Panc1 (cell line): ENCODE results near the gene USP49. TPM values are rescaled to one million over a fixed set of nuclear protein-coding genes. Genes with fewer than 3 reads are reported as not detected.
A peak's percentile ranks its signal among the peaks of the same experiment; 100 is the strongest.

Experiments
- ATAC-seq: fragments of 200-7000 bp; cut with Tn5 transposase; 2 replicates; pipeline ENCODE4 v1.9.1; 2020; ENCODE audit warnings: mild to moderate bottlenecking, moderate library complexity
- BruUV-seq: library from RNA; stranded (reverse); fragments of 400-500 nt; replicated peaks from 2 replicates; lab custom pipeline; 2021; lab: Mats Ljungman, UMichigan
- CTCF ChIA-PET: fragments of 300-600 bp; sonication (Branson Sonifier 250); formaldehyde crosslinking; loops from one replicate; lab custom pipeline; 2022; ENCODE audit warnings: antibody characterized with exemption; lab: Charles Lee
- POLR2A ChIA-PET: fragments of 300-600 bp; sonication (Branson Sonifier 250); formaldehyde crosslinking; loops from one replicate; lab custom pipeline; 2022; ENCODE audit warnings: antibody characterized with exemption; lab: Charles Lee
- DNase-seq: peaks from one replicate; pipeline ENCODE4 v3.0.0-alpha.2; 2010; ENCODE audit warnings: low read depth, low spot score
- H3K27ac ChIP-seq: 2 replicates; pipeline ENCODE4 v1.5.1; 2011; ENCODE audit warnings: mild to moderate bottlenecking, low read length, inconsistent platforms
- H3K27me3 ChIP-seq: fragments of 200-500 bp; sonication (Bioruptor generic); 2 replicates; pipeline ENCODE4 v1.6.0; 2014; ENCODE audit warnings: low read length, inconsistent platforms; ENCODE audit not compliant: control insufficient read depth, insufficient read depth
- H3K36me3 ChIP-seq: fragments of 200-500 bp; sonication (Bioruptor generic); 2 replicates; pipeline ENCODE4 v1.5.1; 2014; ENCODE audit warnings: inconsistent platforms, mild to moderate bottlenecking, low read length, moderate library complexity; ENCODE audit not compliant: control insufficient read depth, insufficient read depth
- H3K4me1 ChIP-seq: 2 replicates; pipeline ENCODE4 v1.5.1; 2011; ENCODE audit warnings: inconsistent platforms, mild to moderate bottlenecking, low read length, moderate library complexity; ENCODE audit not compliant: control insufficient read depth, insufficient read depth
- H3K4me3 ChIP-seq, 2 experiments: 2 replicates each; pipeline ENCODE4 v1.5.1; 2011 to 2012; ENCODE audit warnings: low read depth in 2 of 2, low read length in 2 of 2, mild to moderate bottlenecking in 2 of 2, inconsistent platforms in 1 of 2, moderate library complexity in 1 of 2
- H3K9me3 ChIP-seq: fragments of 200-500 bp; sonication (Bioruptor generic); 2 replicates; pipeline ENCODE4 v1.5.1; 2014; ENCODE audit warnings: low read depth, mild to moderate bottlenecking, inconsistent platforms, low read length, moderate library complexity; ENCODE audit not compliant: control insufficient read depth, insufficient read depth
- POLR2AphosphoS5 ChIP-seq: IDR thresholded peaks from 2 replicates; pipeline ENCODE4 v1.6.1; 2012; ENCODE audit warnings: mild to moderate bottlenecking, low read depth, low read length, moderate library complexity
- SIN3A ChIP-seq: IDR thresholded peaks from 2 replicates; pipeline ENCODE4 v1.6.1; 2012; ENCODE audit warnings: low read depth, mild to moderate bottlenecking, low read length, moderate library complexity, borderline replicate concordance; ENCODE audit not compliant: insufficient read depth
- TCF7L2 ChIP-seq: IDR thresholded peaks from 2 replicates; pipeline ENCODE4 v1.6.1; 2011; ENCODE audit warnings: mild to moderate bottlenecking, low read depth, low read length, inconsistent platforms
- in situ Hi-C: cut with HindIII; loops from 2 replicates; pipeline ENCODE4 v1.10.0; 2016; ENCODE audit warnings: low sequenced_read_pairs, low pct_unique_long_range_greater_than_20kb
- intact Hi-C: fragments of 100-400 bp; cut with micrococcal nuclease; formaldehyde crosslinking; loops from one replicate; pipeline ENCODE4 v1.10.0; 2022; ENCODE audit not compliant: unreplicated experiment
- total RNA-seq: library from RNA; stranded (reverse); gene quantifications from one replicate; pipeline ENCODE4 v1.2.1, GENCODE V29; 2021; ENCODE audit not compliant: unreplicated experiment
- TF ChIP-seq, protein P1 (sequence below): fragments of 450-650 bp; IDR thresholded peaks from 2 replicates; pipeline ENCODE4 v1.5.1; 2017; ENCODE audit warnings: mild to moderate bottlenecking
- TF ChIP-seq, protein P2 (sequence below), 2 experiments: IDR thresholded peaks; 2 replicates each; pipeline ENCODE4 v1.6.1; 2011 to 2012; ENCODE audit warnings: low read depth in 2 of 2, control low read depth in 1 of 2, low read length in 1 of 2, mild to moderate bottlenecking in 1 of 2, moderate library complexity in 1 of 2; ENCODE audit not compliant: insufficient read depth in 1 of 2

The USP49 gene
- total RNA-seq, 1 experiment from 2014 or later, result 5.4 TPM

DNA sequence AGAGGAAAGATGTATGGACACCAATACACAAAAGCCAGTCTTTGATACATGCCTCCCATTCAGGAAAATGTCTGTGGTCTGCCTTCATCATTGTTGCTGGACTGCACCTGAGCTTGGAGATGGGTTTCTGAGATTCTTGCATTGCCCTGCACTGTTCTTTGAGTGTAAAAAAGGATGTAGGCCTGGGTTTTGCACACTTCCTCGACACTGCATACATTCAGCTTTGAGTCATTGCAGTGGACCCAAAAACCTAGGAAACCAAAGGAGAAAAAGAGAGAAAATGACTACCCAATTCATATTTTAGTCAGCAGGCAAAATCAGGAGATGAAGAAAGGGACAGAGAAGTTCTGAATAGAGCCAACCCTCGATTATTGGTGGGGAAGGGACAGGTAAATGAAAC lies 98.7 kb downstream of the USP49 start:
- Histone ChIP-seq H3K4me1 (no peaks in the 10 kb centered on the region), H3K9me3 (no peaks in the 10 kb centered on the region), H3K27ac (no peak overlapping the region), H3K4me3 (no peak overlapping the region), H3K27me3 (no peaks in the 10 kb centered on the region), H3K36me3 (peaks cover 4% of the 10 kb centered on the region)
- in situ Hi-C loops, result no loop called here
- DNase-seq, result no peak
- TF ChIP-seq, protein P1, sequence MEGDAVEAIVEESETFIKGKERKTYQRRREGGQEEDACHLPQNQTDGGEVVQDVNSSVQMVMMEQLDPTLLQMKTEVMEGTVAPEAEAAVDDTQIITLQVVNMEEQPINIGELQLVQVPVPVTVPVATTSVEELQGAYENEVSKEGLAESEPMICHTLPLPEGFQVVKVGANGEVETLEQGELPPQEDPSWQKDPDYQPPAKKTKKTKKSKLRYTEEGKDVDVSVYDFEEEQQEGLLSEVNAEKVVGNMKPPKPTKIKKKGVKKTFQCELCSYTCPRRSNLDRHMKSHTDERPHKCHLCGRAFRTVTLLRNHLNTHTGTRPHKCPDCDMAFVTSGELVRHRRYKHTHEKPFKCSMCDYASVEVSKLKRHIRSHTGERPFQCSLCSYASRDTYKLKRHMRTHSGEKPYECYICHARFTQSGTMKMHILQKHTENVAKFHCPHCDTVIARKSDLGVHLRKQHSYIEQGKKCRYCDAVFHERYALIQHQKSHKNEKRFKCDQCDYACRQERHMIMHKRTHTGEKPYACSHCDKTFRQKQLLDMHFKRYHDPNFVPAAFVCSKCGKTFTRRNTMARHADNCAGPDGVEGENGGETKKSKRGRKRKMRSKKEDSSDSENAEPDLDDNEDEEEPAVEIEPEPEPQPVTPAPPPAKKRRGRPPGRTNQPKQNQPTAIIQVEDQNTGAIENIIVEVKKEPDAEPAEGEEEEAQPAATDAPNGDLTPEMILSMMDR, result no peak
- TF ChIP-seq TCF7L2 (no peak), POLR2AphosphoS5 (no peak), SIN3A (no peak)
- TF ChIP-seq, protein P2, sequence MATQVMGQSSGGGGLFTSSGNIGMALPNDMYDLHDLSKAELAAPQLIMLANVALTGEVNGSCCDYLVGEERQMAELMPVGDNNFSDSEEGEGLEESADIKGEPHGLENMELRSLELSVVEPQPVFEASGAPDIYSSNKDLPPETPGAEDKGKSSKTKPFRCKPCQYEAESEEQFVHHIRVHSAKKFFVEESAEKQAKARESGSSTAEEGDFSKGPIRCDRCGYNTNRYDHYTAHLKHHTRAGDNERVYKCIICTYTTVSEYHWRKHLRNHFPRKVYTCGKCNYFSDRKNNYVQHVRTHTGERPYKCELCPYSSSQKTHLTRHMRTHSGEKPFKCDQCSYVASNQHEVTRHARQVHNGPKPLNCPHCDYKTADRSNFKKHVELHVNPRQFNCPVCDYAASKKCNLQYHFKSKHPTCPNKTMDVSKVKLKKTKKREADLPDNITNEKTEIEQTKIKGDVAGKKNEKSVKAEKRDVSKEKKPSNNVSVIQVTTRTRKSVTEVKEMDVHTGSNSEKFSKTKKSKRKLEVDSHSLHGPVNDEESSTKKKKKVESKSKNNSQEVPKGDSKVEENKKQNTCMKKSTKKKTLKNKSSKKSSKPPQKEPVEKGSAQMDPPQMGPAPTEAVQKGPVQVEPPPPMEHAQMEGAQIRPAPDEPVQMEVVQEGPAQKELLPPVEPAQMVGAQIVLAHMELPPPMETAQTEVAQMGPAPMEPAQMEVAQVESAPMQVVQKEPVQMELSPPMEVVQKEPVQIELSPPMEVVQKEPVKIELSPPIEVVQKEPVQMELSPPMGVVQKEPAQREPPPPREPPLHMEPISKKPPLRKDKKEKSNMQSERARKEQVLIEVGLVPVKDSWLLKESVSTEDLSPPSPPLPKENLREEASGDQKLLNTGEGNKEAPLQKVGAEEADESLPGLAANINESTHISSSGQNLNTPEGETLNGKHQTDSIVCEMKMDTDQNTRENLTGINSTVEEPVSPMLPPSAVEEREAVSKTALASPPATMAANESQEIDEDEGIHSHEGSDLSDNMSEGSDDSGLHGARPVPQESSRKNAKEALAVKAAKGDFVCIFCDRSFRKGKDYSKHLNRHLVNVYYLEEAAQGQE (IDR thresholded peaks at IDR 0.05; ENCODE audit: insufficient read depth in 1 of 2, low read depth in 2 of 2, low read length in 1 of 2), result no peak
- no peak for ATAC-seq
- ChIA-PET CTCF (no interaction called here), POLR2A (no interaction called here)
- intact Hi-C loops, result no loop called here
- BruUV-seq, result no TSS peak

DNA sequence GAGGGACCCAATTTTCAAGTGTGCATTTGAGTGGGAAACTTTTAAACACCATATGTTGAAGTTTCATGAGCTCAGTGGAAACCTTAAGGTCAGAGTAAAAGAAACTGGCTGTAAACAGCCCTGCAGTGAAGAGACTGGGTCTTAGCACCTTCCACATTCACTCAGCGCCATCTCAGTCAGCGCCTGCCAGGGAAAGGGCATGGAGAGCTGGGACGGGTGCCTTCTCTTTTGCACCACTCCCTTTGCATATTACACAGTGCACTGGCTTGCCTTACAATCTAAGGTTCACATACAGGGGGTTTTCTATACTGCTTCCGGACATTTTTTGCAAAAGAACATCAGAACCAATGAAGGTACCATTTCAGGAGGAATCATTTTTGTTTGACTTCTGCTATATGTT lies 103.2 kb downstream of the USP49 start:
- DNase-seq (no peak), ATAC-seq (no peak)
- peaks cover 4% of the 10 kb centered on the region; the same call in 1 of the 2 replicates for H3K4me1 ChIP-seq
- no peak overlapping the region for H3K4me3 ChIP-seq
- intact Hi-C loops (no loop called here), in situ Hi-C loops (no loop called here)
- H3K27ac ChIP-seq, result no peak overlapping the region
- TF ChIP-seq POLR2AphosphoS5 (0 out of 2 replicates have a peak, but pooled peaks have one; percentile 7), SIN3A (no peak)
- peaks cover 20% of the 10 kb centered on the region for H3K36me3 ChIP-seq
- H3K9me3 ChIP-seq, result no peaks in the 10 kb centered on the region
- no TSS peak for BruUV-seq
- CTCF ChIA-PET, result no interaction called here
- POLR2A ChIA-PET, result interaction anchor here (0.6 kb wide), 2 partner anchors 261 to 266 kb away, joined by 10 to 11 read pairs; no protein-coding TSS in a partner anchor
- no peaks in the 10 kb centered on the region for H3K27me3 ChIP-seq

DNA sequence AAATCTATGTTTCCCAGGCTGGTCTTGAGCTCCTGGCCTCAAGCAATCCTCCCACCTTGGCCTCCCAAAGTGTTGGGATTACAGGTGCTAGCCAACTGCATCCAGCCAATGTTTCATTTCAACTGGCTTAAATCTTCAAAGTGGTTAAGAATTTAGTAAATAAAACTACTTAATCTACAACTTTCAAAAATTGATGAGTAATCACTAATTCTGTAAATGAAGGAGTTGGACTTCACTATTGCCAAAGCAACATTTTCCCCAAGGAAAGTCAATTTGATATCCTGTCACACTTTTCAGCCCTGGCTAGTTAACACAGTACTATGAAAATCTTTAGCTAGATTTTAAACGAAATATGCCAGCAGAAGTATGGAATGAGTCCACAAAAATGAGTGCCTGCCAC lies 103.9 kb downstream of the USP49 start:
- no TSS peak for BruUV-seq
- Histone ChIP-seq H3K4me3 (no peak overlapping the region), H3K27me3 (no peaks in the 10 kb centered on the region), H3K9me3 (no peaks in the 10 kb centered on the region), H3K4me1 (peaks cover 4% of the 10 kb centered on the region; the same call in 1 of the 2 replicates), H3K27ac (no peak overlapping the region), H3K36me3 (peaks cover 20% of the 10 kb centered on the region)
- ChIA-PET CTCF (no interaction called here), POLR2A (interaction anchor here (0.6 kb wide), 3 partner anchors 109 to 265 kb away, joined by 6 to 11 read pairs (median 10); no protein-coding TSS in a partner anchor)
- ATAC-seq (no peak), DNase-seq (no peak)
- intact Hi-C loops (no loop called here), in situ Hi-C loops (no loop called here)
- TF ChIP-seq, protein P1, result no peak
- TF ChIP-seq, protein P2 (IDR thresholded peaks at IDR 0.05; ENCODE audit: insufficient read depth in 1 of 2, low read depth in 2 of 2, low read length in 1 of 2), result no peak
- TF ChIP-seq SIN3A, result no peak
- no peak for TF ChIP-seq POLR2AphosphoS5
- TF ChIP-seq TCF7L2, result no peak
